ENCODE data around the gene WDR70.

Gene WDR70

DNA sequence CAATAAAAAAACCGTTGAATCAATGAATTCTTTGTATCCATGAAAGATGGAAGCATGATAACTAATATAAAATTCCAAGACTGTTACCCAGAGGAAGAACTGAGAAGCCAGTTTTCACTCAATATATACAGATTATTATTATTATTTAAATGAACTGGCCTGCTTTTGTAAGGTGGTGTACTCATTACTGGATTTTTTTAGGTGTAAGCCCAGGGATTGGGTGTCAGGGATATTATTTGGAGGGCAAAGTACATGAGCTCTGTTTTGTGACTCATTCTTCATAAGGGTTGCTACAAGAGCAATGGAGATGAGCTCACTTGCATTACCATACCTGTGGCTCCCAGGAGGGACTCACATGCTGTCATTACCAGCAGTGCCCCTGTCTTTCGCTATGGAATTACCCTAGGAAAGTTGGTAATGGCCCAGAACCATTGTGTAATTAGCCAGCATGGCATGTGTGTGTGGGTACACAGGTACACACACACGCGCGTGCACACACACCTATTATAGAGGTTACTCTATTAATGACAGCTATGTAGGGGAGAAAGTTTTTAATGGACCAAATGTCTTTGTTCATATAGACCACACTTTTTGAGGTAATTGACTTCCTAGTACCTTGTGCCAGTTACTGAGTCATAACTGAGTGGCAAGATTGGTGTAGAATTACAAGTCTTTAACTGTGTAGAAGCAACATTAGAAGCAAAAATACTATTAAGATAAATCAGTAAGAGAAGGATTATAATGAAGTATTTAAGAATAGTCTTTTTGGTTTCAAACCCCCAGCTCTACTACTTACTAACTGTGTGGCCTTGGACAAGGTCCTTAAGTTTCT lies 317.3 kb downstream of the WDR70 start:
- H3K9ac ChIP-seq (ENCODE audit: low read depth, low read length) = no peak overlapping the region
- no peaks in the 10 kb centered on the region for H3K36me3 ChIP-seq (ENCODE audit: insufficient read depth, low read length)
- no peaks in the 10 kb centered on the region for H3K4me1 ChIP-seq (ENCODE audit: insufficient read depth, low read length)
- H3K9me3 ChIP-seq (ENCODE audit: control insufficient read depth, insufficient read depth, low read length) = no peaks in the 10 kb centered on the region

DNA sequence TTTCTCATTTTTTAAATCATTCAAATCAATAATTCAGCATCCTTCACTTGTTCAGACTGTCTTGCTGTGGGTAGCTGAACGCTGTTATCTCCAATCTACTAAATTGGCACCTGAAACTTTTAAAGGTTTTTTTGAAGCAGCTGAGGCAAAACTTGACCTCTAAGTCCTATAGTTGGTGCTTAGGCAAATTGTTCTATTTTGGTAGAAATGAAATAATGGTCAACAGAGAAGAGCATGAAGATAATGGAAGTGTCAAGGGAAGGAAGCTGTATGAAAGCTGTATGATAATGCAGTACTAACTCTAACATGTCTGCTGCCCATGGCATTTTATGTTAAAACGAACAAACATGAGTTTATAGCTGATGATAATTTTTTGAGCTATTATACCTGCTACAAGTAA lies 322.8 kb downstream of the WDR70 start:
- H3K9ac ChIP-seq (ENCODE audit: low read depth, low read length) = no peak overlapping the region
- no peaks in the 10 kb centered on the region for H3K9me3 ChIP-seq (ENCODE audit: control insufficient read depth, insufficient read depth, low read length)
- H3K36me3 ChIP-seq (ENCODE audit: insufficient read depth, low read length) = no peaks in the 10 kb centered on the region
- no peaks in the 10 kb centered on the region for H3K4me1 ChIP-seq (ENCODE audit: insufficient read depth, low read length)

DNA sequence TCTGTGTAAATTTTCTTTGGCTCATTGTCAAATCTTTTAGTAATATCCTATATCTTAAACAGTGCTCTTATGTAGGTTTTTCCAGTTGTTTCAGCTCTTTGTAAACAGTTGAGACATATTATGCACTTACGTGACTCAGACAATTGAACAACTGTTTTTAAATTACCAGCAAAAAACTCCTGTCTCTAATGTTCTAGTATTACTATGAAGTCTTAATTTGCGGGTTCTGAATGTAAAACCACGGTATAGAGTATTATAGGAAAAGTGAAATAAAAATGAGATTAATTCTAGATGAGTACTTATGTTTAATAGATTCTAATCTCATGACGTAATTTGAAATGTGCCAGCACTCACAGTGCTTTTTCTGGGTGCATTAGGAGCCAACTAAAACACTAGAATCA lies 324.7 kb downstream of the WDR70 start:
- no peaks in the 10 kb centered on the region for H3K36me3 ChIP-seq (ENCODE audit: insufficient read depth, low read length)
- no peak overlapping the region for H3K9ac ChIP-seq (ENCODE audit: low read depth, low read length)
- no peaks in the 10 kb centered on the region for H3K9me3 ChIP-seq (ENCODE audit: control insufficient read depth, insufficient read depth, low read length)
- H3K4me1 ChIP-seq (ENCODE audit: insufficient read depth, low read length) = no peaks in the 10 kb centered on the region

DNA sequence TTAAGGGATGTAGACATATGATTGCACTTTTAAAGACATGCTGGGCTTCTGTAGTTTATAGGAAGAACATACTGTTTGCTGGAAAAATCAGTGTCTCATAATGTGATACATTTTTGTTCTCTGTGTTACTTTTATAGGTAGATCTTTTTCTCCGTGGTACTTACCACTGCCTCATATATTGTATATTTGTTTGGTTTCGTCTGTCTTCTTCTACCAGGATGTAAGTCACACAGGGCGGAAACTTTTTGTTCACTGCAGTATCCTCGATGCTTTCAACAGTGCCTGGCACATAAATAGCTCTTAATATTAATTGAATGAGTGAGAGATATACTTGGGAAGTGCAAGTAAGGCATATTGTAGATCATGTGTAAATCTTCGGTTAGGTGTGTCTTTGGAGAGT lies 325.3 kb downstream of the WDR70 start:
- Histone ChIP-seq H3K9ac (ENCODE audit: low read depth, low read length) (no peak overlapping the region), H3K4me1 (ENCODE audit: insufficient read depth, low read length) (no peaks in the 10 kb centered on the region), H3K36me3 (ENCODE audit: insufficient read depth, low read length) (no peaks in the 10 kb centered on the region), H3K9me3 (ENCODE audit: control insufficient read depth, insufficient read depth, low read length) (no peaks in the 10 kb centered on the region)

DNA sequence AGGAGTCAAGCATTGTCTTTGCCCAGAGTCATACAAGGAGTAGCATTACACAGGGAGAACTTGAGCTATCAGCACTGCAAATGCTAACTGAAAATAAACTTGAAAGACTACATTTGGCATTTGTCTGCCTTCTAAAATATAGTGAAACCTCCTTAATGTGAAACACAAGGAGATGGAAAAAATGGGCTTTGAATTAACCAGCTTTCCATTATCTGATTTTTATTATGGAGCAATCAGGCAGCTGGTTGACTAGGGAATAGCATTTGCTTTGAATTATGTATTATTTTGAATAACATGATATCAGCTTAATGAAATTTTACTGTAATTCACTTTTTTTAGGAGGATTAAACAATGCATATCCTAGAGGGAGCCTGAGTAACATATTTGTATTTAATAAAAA lies 329.9 kb downstream of the WDR70 start:
- Histone ChIP-seq H3K36me3 (ENCODE audit: insufficient read depth, low read length) (no peaks in the 10 kb centered on the region), H3K9me3 (ENCODE audit: control insufficient read depth, insufficient read depth, low read length) (no peaks in the 10 kb centered on the region), H3K9ac (ENCODE audit: low read depth, low read length) (no peak overlapping the region), H3K4me1 (ENCODE audit: insufficient read depth, low read length) (no peaks in the 10 kb centered on the region)

DNA sequence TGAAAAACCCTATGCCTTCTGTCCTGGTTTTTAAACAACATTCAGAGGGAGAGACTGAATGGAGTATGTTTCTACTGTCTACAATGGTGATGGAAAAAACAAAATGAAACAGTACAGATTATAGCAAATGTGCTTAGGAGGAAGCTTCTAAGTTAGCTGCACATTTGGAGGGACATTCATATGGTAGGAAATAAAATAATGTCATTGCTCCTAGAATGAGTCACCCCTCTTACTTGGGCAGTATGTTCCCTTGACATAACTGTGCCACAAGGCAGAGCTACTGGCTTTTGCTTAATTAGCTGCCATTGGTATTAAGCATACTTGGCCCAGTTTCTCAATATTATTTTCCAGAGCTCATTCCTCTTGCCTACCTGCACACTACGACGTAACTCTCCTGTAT lies 331.8 kb downstream of the WDR70 start:
- Histone ChIP-seq H3K36me3 (ENCODE audit: insufficient read depth, low read length) (no peaks in the 10 kb centered on the region), H3K9ac (ENCODE audit: low read depth, low read length) (no peak overlapping the region), H3K4me1 (ENCODE audit: insufficient read depth, low read length) (no peaks in the 10 kb centered on the region), H3K9me3 (ENCODE audit: control insufficient read depth, insufficient read depth, low read length) (no peaks in the 10 kb centered on the region)

DNA sequence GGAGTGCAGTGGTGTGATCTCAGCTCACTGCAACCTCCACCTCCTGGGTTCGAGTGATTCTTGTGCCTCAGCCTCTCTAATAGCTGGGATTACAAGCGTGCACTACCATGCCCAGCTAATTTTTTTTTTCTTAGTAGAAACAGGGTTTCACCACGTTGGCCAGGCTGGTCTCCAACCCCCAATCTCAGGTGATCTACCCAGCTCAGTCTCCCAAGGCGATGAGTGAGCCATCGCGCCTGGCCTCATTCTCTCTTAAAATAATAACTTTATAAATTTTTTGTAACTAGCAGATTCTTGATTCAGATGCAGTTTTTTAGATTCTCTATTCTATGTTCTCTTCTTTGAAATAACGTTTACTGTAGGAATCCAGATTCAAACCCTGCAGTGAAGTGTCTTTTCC lies 333.6 kb downstream of the WDR70 start:
- no peak overlapping the region for H3K9ac ChIP-seq (ENCODE audit: low read depth, low read length)
- no peaks in the 10 kb centered on the region for H3K36me3 ChIP-seq (ENCODE audit: insufficient read depth, low read length)
- peaks cover 7% of the 10 kb centered on the region; the same call in 1 of the 2 replicates for H3K4me1 ChIP-seq (ENCODE audit: insufficient read depth, low read length)
- H3K9me3 ChIP-seq (ENCODE audit: control insufficient read depth, insufficient read depth, low read length) = no peaks in the 10 kb centered on the region

DNA sequence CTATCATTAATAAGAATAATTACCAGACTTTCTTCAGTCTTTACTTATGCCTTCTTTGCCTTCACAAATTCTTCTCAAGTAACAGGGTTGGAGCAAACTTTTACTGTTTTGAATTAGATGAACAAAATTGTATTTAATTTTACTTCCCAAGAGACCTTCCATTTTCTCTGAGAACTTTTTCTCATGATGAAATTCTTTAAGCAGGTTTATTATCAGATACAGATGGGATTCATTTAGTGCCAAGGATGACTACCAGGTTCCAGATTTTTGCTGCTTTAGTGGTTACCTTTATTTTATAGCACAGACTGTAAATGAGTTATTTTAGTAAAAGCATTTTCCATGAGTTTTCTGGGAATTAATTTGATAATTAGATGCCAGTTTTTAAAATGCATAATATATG lies 335.6 kb downstream of the WDR70 start:
- peaks cover 10% of the 10 kb centered on the region; the same call in 1 of the 2 replicates for H3K4me1 ChIP-seq (ENCODE audit: insufficient read depth, low read length)
- no peaks in the 10 kb centered on the region for H3K36me3 ChIP-seq (ENCODE audit: insufficient read depth, low read length)
- no peak overlapping the region for H3K9ac ChIP-seq (ENCODE audit: low read depth, low read length)
- no peaks in the 10 kb centered on the region for H3K9me3 ChIP-seq (ENCODE audit: control insufficient read depth, insufficient read depth, low read length)

DNA sequence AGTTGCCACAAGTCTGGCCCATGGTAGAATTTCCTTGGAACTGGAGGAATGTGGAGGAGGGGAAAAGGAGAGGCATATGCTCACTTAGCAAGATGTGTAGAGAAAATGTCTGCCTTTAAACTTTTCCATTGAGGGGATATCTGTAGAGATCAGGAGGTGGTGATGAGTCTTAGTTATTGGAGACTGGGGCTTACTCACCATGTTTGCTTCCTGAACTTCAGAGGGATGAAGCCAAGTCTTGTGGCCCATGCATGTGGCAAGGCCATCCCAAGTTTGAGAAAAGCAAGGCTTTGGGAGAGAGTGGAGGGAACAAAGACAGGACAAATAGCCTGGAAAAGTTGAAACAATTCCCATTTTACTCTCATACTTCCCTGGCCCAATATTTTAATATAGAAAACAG lies 336.2 kb downstream of the WDR70 start:
- H3K4me1 ChIP-seq (ENCODE audit: insufficient read depth, low read length) = peaks cover 10% of the 10 kb centered on the region; the same call in 1 of the 2 replicates
- H3K9me3 ChIP-seq (ENCODE audit: control insufficient read depth, insufficient read depth, low read length) = no peaks in the 10 kb centered on the region
- no peaks in the 10 kb centered on the region for H3K36me3 ChIP-seq (ENCODE audit: insufficient read depth, low read length)
- H3K9ac ChIP-seq (ENCODE audit: low read depth, low read length) = no peak overlapping the region

DNA sequence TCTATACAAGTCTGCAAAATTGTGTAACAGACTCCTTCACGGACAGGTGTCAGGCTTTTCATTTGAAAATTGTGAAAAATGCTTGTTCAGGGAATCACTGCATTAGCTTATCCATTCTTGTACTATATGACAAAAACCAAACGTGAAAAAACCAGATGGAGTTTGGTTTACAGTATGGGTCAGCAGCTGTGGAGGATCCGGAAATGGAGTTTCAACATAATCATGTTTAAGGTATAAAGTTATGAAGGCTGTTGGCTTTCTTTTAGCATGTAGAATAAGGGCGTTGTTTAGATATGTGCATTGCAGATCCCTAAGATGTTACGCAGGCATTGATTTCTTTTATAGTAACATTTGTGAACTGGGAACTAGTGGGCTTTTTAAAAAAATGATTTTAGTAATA lies 336.9 kb downstream of the WDR70 start:
- Histone ChIP-seq H3K9me3 (ENCODE audit: control insufficient read depth, insufficient read depth, low read length) (no peaks in the 10 kb centered on the region), H3K36me3 (ENCODE audit: insufficient read depth, low read length) (no peaks in the 10 kb centered on the region), H3K9ac (ENCODE audit: low read depth, low read length) (no peak overlapping the region), H3K4me1 (ENCODE audit: insufficient read depth, low read length) (peaks cover 13% of the 10 kb centered on the region)

DNA sequence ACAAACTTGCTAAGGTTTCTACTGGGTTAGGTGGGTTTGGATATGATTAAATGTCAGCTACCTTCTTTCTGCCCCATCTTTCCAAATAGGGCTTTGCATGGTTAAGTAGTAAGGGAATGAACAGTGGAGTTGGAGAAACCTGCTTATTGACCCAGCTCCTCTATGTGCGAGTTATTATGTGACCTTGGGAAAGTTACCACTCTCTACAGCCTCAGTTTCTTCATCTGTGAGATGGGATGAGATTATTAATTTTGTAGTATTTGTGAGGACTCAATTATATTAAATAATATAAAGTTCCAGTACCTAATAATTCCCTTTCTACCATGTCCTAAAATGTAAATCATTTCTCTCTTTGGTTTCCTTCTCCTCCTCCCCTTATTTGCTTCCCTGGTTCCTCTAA lies 337.3 kb downstream of the WDR70 start:
- H3K9me3 ChIP-seq (ENCODE audit: control insufficient read depth, insufficient read depth, low read length) = no peaks in the 10 kb centered on the region
- peaks cover 17% of the 10 kb centered on the region for H3K4me1 ChIP-seq (ENCODE audit: insufficient read depth, low read length)
- no peak overlapping the region for H3K9ac ChIP-seq (ENCODE audit: low read depth, low read length)
- H3K36me3 ChIP-seq (ENCODE audit: insufficient read depth, low read length) = no peaks in the 10 kb centered on the region

DNA sequence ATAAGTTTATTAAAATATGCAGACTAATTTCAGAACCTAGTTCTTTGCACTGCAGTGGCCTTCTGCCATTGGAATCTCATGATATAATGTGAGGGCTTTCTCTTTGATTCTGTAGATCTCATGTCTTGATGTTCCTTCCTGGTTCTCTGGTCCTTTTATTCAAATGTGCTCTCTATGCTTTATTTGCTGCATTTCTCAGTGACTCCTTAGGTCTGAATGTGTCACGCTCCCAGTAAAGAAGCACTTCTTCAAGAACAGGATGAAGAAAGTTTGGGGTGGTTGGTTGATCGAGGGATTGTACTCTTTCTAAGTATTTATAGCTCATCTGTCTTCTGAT lies 338.1 kb downstream of the WDR70 start:
- Histone ChIP-seq H3K4me1 (ENCODE audit: insufficient read depth, low read length) (peaks cover 21% of the 10 kb centered on the region), H3K9me3 (ENCODE audit: control insufficient read depth, insufficient read depth, low read length) (no peaks in the 10 kb centered on the region), H3K36me3 (ENCODE audit: insufficient read depth, low read length) (no peaks in the 10 kb centered on the region), H3K9ac (ENCODE audit: low read depth, low read length) (no peak overlapping the region)

DNA sequence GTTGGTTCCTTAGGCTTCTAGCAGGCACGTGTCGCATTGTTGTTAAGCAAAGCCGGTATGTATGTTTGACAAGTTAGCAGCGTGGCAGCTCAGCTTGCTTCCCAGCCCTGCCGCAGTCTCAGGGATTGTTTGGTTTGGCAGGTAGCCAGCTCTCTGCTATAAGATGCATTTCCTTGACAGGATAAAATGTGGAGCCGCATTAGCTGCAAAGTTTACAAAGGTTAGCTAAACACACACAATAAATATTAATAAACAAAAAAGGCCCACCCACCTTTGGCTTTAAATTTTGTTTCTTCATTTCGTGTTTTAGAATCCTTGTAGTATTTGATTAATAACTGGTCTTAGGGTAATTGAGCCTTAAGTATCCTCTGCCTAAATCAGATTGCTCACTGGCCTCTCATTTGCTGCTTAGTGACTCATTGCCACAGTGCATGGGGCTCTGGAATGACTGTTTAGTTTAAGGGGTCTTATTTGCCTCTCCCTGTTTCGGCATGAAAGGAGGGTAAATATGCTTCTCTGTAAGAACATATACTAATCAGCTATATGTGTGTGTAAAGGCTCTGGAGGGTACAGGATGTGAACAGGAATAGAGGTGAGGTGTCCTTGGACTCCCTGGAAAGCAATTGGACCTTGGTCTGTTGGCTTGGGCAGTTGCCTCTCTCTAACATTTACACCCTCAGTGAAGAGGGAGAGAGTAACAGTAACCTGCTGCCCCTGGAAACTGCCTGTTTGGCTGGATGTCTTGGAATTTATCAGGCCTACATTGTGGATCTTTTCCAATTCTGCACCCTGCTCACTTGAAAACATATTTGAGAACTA lies 338.7 kb downstream of the WDR70 start:
- Histone ChIP-seq H3K9ac (ENCODE audit: low read depth, low read length) (no peak overlapping the region), H3K36me3 (ENCODE audit: insufficient read depth, low read length) (no peaks in the 10 kb centered on the region), H3K9me3 (ENCODE audit: control insufficient read depth, insufficient read depth, low read length) (no peaks in the 10 kb centered on the region), H3K4me1 (ENCODE audit: insufficient read depth, low read length) (peaks cover 24% of the 10 kb centered on the region)

DNA sequence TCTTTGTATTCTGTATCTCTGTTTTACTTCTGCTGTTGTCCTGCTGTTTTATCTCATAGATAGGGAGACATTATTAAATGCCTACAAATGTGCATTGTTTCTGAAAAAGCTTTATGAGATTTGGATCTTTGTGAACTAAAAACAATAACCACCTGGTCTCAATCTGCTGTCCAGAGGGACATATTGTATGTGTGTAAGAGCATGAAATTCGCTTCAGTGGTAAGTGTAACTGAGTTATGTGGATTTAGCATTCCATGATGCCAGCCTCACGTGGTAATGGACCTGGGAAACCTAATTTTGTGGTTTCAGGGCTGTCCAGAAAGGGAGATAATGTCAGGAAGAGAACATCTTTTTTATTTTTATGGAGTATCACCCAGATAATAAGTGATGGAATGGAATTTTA lies 341.4 kb downstream of the WDR70 start:
- H3K9ac ChIP-seq (ENCODE audit: low read depth, low read length) = no peak overlapping the region
- no peaks in the 10 kb centered on the region for H3K9me3 ChIP-seq (ENCODE audit: control insufficient read depth, insufficient read depth, low read length)
- no peaks in the 10 kb centered on the region for H3K36me3 ChIP-seq (ENCODE audit: insufficient read depth, low read length)
- H3K4me1 ChIP-seq (ENCODE audit: insufficient read depth, low read length) = peaks cover 24% of the 10 kb centered on the region

DNA sequence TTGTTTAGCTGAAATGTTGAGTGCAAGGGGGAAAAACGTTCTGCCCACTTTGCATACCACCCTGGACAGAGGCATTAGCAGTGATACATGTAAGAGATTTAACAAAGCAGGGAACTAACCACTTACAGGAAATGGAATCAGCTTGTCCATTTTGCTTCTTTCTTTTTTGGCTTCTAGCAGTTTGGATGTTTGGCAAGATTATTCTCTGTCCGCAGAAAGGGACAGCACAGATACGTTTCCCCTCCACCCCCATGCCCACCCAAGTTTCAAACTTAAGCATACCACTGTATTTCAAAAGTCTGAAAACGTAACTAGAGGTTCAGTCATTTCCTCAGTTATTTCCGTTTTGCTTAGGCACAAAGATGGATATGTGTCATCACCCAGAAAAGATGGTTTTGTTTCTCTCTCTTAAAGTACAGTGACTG lies 342.3 kb downstream of the WDR70 start:
- Histone ChIP-seq H3K4me1 (ENCODE audit: insufficient read depth, low read length) (peaks cover 24% of the 10 kb centered on the region), H3K36me3 (ENCODE audit: insufficient read depth, low read length) (no peaks in the 10 kb centered on the region), H3K9me3 (ENCODE audit: control insufficient read depth, insufficient read depth, low read length) (no peaks in the 10 kb centered on the region), H3K9ac (ENCODE audit: low read depth, low read length) (no peak overlapping the region)
